NCI-H187 (cell line): ENCODE results near the gene RABAC1.

ENCODE experiments used
- DNase-seq, 2 experiments: peaks; one replicate each; lab custom pipeline; 2025; lab: John Stamatoyannopoulos, UW

Gene RABAC1

DNA sequence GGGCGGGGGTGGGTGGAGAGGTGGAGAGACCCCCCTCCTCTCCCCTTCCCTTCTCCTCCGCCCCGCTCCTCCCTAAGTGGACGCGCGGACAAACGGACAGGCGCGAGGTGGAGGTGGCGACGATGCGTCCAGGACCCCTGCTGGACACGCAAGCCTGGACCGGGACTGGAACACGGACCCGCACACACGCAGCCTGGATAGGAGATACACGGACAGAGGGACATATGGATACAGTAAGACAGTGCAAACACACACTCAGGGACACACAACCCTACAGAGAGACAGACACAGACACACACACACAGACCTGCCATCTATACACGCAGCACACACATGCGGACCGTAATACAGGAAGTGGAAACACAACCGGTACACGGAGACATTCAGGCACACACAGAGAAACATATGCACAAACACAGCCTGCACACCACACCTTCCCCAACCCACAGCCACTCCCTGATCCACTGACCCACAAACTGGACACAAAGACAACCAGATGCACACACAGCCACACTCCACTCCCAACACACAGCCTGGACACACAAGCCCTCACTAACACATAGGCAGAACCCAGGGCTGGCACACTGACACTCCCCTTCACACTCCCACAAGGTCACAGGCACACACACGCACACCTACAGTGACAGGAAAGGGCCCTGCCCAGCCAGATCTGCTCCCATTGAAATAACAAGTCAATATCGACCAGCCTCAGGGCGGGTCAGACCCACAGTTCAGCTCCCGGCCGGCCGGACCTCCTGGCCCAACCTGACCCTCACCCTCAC is 30.2 kb downstream of the RABAC1 start:
- DNase-seq: no peak

DNA sequence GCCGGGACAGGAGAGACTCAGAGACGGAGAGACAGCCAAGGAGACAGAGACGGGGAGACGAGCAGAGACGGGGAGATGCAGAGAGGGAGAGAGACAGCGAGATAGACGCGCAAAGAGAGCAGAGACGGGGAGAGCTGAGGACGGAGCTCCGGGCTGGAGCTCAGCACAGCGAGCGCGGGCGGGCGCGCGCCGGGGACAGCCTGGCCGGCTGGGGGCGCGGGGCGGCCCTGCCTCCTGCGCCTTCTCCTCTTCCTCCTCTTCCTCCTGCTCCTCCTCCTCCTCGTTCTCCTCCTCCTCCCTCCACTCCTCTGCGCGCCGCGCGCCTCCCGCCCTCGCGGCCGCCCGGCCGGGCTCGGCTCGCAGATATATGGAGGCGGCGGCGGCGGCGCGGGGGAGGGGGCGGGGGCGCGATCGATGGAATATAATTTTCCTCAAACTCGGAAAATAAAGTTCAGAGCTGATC is 30.9 kb downstream of the RABAC1 start, which contains the start of gene ERFL:
Gene ERFL, minus strand, starts transcription at position 229 of the 463 bp plus-strand sequence. CDS start 15,530 bp downstream, outside the sequence.
- DNase-seq: no peak

DNA sequence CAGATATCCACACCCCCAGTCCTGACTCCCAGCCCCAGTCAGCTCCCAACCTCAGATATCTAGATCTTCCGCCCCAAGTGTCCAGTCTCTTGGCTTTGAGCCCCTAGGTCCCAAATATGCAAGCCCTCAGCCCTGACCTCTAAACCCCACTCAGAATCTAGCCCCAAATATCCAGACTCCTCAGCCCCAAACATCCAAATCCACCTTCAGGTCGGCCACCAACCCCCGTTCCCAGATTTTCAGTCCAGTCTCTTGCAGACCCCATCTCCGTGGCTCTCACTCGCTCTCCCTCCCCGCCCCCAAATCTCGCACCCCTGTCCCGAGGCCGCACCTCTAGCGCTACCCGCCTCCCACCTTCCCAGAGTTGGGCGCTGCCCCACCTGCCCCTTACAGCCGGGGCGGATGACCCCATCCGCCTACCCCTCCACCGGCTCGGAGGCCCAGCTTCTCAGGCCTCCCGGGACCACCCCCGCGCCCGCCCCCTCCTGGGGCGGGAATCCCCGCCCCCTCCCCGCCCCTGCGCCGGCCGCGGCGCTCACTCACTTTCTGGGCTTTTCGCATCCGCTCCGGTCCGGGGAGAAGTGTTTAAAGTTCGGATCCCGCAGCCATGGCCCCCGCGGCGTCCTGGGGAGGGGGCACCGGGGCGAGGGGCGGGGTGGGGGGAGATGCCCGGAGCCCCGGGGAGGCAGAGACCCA is 31.5 kb downstream of the RABAC1 start:
- DNase-seq: no peak

- no peak for DNase-seq
These were observed 32.2 kb downstream of the RABAC1 start for GRCh38 chr19:41926763-41927496.

GRCh38 chr19:41926028-41926762 is 32.9 kb downstream of the RABAC1 start:
- DNase-seq: no peak

DNA sequence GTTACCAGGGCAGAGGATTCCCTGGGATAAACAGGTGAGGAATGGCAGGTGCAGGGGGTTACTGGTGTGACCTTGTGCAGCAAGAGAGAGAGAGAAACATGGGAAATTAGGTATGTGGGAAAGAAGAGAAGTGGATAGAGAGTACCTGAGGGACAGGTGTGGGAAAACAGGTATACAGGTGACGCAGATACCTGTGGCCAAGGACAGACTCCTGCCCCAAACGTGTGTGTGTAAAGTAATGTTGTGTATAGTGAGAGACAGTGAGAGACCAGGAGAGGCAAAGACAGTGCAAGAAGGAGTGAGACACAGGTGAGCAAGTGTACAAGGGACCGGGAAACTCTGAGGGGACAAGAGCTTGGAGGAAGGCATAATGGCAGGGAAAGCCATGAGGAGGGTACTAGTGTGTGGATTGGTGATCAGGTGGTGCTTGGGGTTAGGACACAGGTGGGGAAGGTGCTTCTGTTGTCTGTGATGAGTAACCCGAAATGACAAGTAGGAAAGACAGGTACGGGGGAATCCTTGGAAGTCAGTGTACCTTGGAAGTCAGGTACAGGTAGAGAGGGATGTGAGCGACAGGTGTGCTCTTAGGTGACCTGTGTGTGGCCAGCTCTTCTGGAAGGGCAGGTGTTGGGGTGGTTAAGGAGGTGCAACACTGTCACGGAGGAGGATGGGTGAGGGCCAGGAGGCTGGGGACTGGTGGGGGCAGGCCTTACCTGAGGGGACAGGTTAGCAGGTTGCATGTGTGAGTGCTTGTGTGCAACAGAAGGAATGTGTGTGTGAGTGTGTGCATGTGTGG is 33.7 kb downstream of the RABAC1 start:
- no peak for DNase-seq

GRCh38 chr19:41924151-41925145 is 34.7 kb downstream of the RABAC1 start:
- DNase-seq: no peak

DNA sequence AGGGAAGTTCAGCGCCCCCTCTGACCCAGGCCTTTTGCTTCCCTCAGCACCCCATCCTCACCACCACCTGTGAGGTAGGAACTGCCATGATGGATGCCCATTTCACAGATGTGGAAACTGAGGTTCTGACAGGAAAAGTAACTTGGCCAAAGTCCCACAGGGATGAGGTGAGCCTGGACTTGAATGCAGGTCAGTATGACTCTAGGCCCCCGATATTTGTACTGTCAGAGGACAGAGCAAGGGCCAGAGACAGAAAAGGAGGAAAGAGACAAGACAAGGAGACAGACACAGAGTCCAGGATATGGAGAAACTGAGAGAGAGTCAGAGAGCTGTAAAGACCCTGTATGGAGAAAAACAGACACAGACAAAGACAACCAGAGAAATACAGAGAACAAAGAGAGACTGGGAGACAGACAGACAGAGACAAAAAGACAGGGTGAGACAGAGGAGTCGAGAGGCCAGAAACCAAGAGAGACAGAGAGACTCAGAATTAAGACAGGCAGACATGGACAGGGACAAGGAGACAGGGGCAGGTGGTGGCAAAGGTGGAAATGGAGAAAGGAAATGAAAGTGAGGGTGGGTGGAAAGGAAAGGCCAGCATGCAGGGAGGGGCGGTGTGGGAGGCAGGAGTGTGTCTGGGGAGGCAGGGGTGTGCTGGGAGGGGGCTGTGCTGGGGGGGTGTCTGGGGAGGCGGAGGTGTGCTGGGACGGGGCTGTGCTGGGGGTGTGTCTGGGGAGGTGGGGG is 35.9 kb downstream of the RABAC1 start:
- DNase-seq: no peak

- DNase-seq: no peak
These were observed 36.5 kb downstream of the RABAC1 start for GRCh38 chr19:41922585-41922984.

DNA sequence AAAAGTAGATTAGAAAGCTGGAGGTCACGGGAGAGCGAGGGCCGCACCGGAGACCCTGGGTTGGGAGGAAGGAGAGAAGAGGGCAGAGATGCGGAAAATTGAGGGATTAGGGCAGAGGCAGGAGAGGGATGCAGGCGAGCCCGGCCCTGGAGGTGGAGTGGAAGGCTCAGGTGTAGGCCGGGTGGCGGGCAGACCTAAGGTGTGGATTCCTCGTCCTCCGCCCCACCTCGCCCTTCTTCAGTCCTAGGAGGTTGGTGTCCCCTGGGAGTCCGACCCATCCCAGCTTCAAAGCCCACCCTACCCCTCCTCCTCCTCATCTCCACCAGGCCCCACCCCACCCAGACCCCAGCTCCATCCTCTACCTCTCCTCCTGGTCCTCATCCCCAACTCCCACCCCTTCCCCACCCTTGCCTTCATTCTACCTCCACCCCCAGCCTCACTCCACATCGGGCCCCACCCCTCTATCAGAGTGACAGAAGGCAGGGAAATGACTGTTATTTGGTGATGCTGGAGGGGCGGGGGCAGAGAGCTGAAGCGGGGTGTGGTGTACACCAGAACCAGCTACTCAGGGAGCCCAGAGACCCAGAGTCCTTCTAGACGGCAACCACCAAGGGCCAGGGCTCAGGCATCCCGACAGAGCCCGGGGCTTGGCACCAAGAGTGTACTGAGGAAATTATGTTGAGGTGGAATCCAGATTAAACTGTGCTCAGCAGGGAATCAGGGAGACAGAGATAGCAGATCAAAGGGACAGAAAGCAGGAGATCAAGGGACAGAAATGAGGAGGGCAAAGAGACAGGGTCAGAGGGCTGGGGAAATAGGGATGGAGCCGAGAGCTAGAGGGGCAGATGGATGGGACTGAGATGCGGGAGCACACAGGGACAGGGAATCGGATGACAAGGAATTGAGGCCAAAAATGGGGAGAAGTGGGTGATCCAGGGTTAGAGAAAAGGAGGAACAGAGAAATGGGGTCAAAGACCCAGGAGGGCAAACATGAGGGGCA is 37.2 kb downstream of the RABAC1 start:
- DNase-seq: no peak

DNA sequence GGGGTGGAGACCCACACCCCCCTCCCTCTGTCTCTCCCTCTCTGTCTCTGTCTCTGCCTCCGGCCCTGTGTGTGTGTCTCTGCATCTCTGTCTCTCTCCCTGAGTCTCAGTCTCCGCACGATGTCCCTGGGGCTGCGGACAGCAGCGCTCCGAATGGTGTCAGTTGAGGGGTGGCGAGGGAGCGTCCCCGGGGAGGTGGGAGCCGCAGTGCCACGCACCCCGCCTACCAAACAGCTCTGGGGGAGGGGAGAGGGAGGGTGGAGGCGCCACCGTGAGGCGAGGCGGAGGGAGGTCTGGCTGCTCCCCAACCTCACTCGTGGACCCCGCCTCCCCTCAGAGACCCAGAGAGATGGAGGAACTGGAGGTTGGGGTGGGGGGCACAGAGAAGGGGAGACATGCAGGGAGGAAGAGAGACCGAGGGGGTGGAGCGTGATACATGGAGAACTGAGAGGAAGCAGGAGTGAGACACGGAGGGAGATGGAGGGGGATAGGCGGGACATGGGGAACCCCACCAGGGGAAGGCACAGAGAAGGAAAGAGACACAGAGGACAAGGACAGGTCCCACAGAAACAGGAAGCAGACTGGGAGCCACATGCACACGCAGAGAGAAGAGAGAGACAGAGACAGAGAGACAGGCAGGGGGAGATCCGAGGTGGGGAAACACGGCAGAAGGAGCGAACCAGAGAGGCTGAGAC is 38.1 kb downstream of the RABAC1 start:
- DNase-seq: no peak

GRCh38 chr19:41919948-41920712 is 39.0 kb downstream of the RABAC1 start:
- no peak for DNase-seq

- DNase-seq: no peak
These were observed 40.4 kb downstream of the RABAC1 start for GRCh38 chr19:41918653-41919244.

GRCh38 chr19:41918095-41918494 is 41.0 kb downstream of the RABAC1 start:
- DNase-seq: no peak

DNA sequence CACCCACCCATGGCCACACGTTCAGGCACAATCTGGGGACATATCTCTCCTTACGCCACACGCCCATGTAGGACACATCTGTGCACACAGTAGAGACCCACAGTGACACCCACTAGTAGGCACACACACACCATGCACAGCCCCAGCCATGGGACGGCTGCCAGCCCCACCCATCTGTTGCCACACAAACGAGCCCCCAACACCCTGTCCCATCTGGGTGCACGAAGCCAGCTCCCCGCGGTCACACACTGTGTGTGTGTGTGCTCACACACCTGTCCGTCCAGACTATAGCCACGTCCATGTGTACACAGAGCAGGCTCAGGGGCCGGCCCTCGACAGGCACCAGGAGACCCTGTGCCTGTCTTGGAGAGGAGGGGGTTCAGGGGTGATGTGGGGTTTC is 41.4 kb downstream of the RABAC1 start:
- DNase-seq: no peak
